ENCODE results near the gene FGD5.

GRCh38 chr3:14770591-14770990 lies 48.2 kb upstream of the FGD5 start:
- TF ChIP-seq CTCF (IDR thresholded peaks at IDR 0.05) (no peak), POLR2A (IDR thresholded peaks at IDR 0.05) (no peak)

Measured in heart left ventricle (tissue), 13 donors.